ENCODE data around the gene DGKA. TPM values are rescaled to one million over a fixed set of nuclear protein-coding genes. Genes with fewer than 3 reads are reported as not detected.
"Not testable (repeated sequence)": the region's sequence is repeated elsewhere in the genome, so short reads cannot be mapped to it uniquely, and the experiment has no call there.

Gene DGKA
- total and polyA plus RNA-seq, 4 donors: 19.5 to 35.0 (median 33.2) TPM

GRCh38 chr12:55912908-55913307, 18.1 kb upstream of the DGKA start:
- peaks cover 6% of the 10 kb centered on the region for H3K4me1 ChIP-seq (ENCODE audit: control insufficient read depth, insufficient read depth, low read length)
- H3K27me3 ChIP-seq (ENCODE audit: control insufficient read depth, insufficient read depth, low read length): no peaks in the 10 kb centered on the region
- peaks cover 7% of the 10 kb centered on the region for H3K36me3 ChIP-seq (ENCODE audit: control insufficient read depth, insufficient read depth, low read length)
- no CpG with 5 or more reads among the region's 4 CpGs for WGBS (ENCODE audit: insufficient coverage)
- no peak overlapping the region for H3K4me3 ChIP-seq (ENCODE audit: low read depth, low read length)
- no peaks in the 10 kb centered on the region for H3K9me3 ChIP-seq (ENCODE audit: control insufficient read depth, insufficient read depth, low read length)
- H3K27ac ChIP-seq (ENCODE audit: low read depth, low read length): no peak overlapping the region
- DNase-seq (ENCODE audit: low read depth in 4 of 6, low spot score in 6 of 6): no peak

GRCh38 chr12:55915482-55915859, 15.5 kb upstream of the DGKA start:
- H3K4me3 ChIP-seq (ENCODE audit: low read depth, low read length): no peak overlapping the region
- no peaks in the 10 kb centered on the region for H3K27me3 ChIP-seq (ENCODE audit: control insufficient read depth, insufficient read depth, low read length)
- WGBS (ENCODE audit: insufficient coverage): no CpG with 5 or more reads among the region's 3 CpGs
- H3K27ac ChIP-seq (ENCODE audit: low read depth, low read length): no peak overlapping the region
- DNase-seq (ENCODE audit: low read depth in 4 of 6, low spot score in 6 of 6): no peak
- H3K4me1 ChIP-seq (ENCODE audit: control insufficient read depth, insufficient read depth, low read length): no peaks in the 10 kb centered on the region
- no peaks in the 10 kb centered on the region for H3K9me3 ChIP-seq (ENCODE audit: control insufficient read depth, insufficient read depth, low read length)
- peaks cover 7% of the 10 kb centered on the region for H3K36me3 ChIP-seq (ENCODE audit: control insufficient read depth, insufficient read depth, low read length)

- H3K27me3 ChIP-seq (ENCODE audit: control insufficient read depth, insufficient read depth, low read length); H3K9me3 ChIP-seq (ENCODE audit: control insufficient read depth, insufficient read depth, low read length); H3K36me3 ChIP-seq (ENCODE audit: control insufficient read depth, insufficient read depth, low read length); DNase-seq (ENCODE audit: low read depth in 4 of 6, low spot score in 6 of 6); H3K4me1 ChIP-seq (ENCODE audit: control insufficient read depth, insufficient read depth, low read length); H3K27ac ChIP-seq (ENCODE audit: low read depth, low read length); H3K4me3 ChIP-seq (ENCODE audit: low read depth, low read length): not testable (repeated sequence)
- WGBS (ENCODE audit: insufficient coverage): no CpG with 5 or more reads among the region's 3 CpGs
Observed at GRCh38 chr12:55919032-55919431, 11.9 kb upstream of the DGKA start.

GRCh38 chr12:55922126-55922525, 8.8 kb upstream of the DGKA start:
- Histone ChIP-seq H3K4me3 (ENCODE audit: low read depth, low read length) (no peak overlapping the region), H3K9me3 (ENCODE audit: control insufficient read depth, insufficient read depth, low read length) (no peaks in the 10 kb centered on the region), H3K27ac (ENCODE audit: low read depth, low read length) (no peak overlapping the region), H3K4me1 (ENCODE audit: control insufficient read depth, insufficient read depth, low read length) (no peaks in the 10 kb centered on the region), H3K36me3 (ENCODE audit: control insufficient read depth, insufficient read depth, low read length) (peaks cover 3% of the 10 kb centered on the region), H3K27me3 (ENCODE audit: control insufficient read depth, insufficient read depth, low read length) (no peaks in the 10 kb centered on the region)
- DNase-seq (ENCODE audit: low read depth in 4 of 6, low spot score in 6 of 6): no peak
- WGBS (ENCODE audit: insufficient coverage): no CpG with 5 or more reads among the region's 3 CpGs

GRCh38 chr12:55923648-55924047, 7.3 kb upstream of the DGKA start:
- 100% methylated on average over 7 of the region's 9 CpGs for WGBS (ENCODE audit: insufficient coverage)
- not testable (repeated sequence) for H3K27me3 ChIP-seq (ENCODE audit: control insufficient read depth, insufficient read depth, low read length); H3K9me3 ChIP-seq (ENCODE audit: control insufficient read depth, insufficient read depth, low read length); DNase-seq (ENCODE audit: low read depth in 4 of 6, low spot score in 6 of 6); H3K36me3 ChIP-seq (ENCODE audit: control insufficient read depth, insufficient read depth, low read length); H3K4me3 ChIP-seq (ENCODE audit: low read depth, low read length); H3K27ac ChIP-seq (ENCODE audit: low read depth, low read length)
- H3K4me1 ChIP-seq (ENCODE audit: control insufficient read depth, insufficient read depth, low read length): peaks cover 10% of the 10 kb centered on the region

GRCh38 chr12:55925371-55925770, 5.6 kb upstream of the DGKA start:
- WGBS (ENCODE audit: insufficient coverage): 88% methylated on average over 3 of the region's 4 CpGs
- peaks cover 11% of the 10 kb centered on the region for H3K4me1 ChIP-seq (ENCODE audit: control insufficient read depth, insufficient read depth, low read length)
- H3K36me3 ChIP-seq (ENCODE audit: control insufficient read depth, insufficient read depth, low read length): peaks cover 3% of the 10 kb centered on the region
- H3K4me3 ChIP-seq (ENCODE audit: low read depth, low read length): no peak overlapping the region
- H3K9me3 ChIP-seq (ENCODE audit: control insufficient read depth, insufficient read depth, low read length): no peaks in the 10 kb centered on the region
- no peaks in the 10 kb centered on the region for H3K27me3 ChIP-seq (ENCODE audit: control insufficient read depth, insufficient read depth, low read length)
- no peak overlapping the region for H3K27ac ChIP-seq (ENCODE audit: low read depth, low read length)
- DNase-seq (ENCODE audit: low read depth in 4 of 6, low spot score in 6 of 6): no peak

GRCh38 chr12:55925870-55926737, 4.9 kb upstream of the DGKA start:
- peaks cover 14% of the 10 kb centered on the region for H3K4me1 ChIP-seq (ENCODE audit: control insufficient read depth, insufficient read depth, low read length)
- peaks cover 3% of the 10 kb centered on the region for H3K36me3 ChIP-seq (ENCODE audit: control insufficient read depth, insufficient read depth, low read length)
- no peaks in the 10 kb centered on the region for H3K9me3 ChIP-seq (ENCODE audit: control insufficient read depth, insufficient read depth, low read length)
- H3K27me3 ChIP-seq (ENCODE audit: control insufficient read depth, insufficient read depth, low read length): no peaks in the 10 kb centered on the region
- 4% methylated on average over 4 of the region's 10 CpGs for WGBS (ENCODE audit: insufficient coverage)
- peak overlapping the region; percentile 95 for H3K27ac ChIP-seq (ENCODE audit: low read depth, low read length)
- no peak for DNase-seq (ENCODE audit: low read depth in 4 of 6, low spot score in 6 of 6)
- H3K4me3 ChIP-seq (ENCODE audit: low read depth, low read length): peak overlapping the region; percentile 91

GRCh38 chr12:55926738-55927587, 4.0 kb upstream of the DGKA start:
- Histone ChIP-seq H3K9me3 (ENCODE audit: control insufficient read depth, insufficient read depth, low read length) (no peaks in the 10 kb centered on the region), H3K27ac (ENCODE audit: low read depth, low read length) (peak overlapping the region; percentile 95), H3K4me3 (ENCODE audit: low read depth, low read length) (peak overlapping the region; percentile 91), H3K36me3 (ENCODE audit: control insufficient read depth, insufficient read depth, low read length) (peaks cover 3% of the 10 kb centered on the region), H3K4me1 (ENCODE audit: control insufficient read depth, insufficient read depth, low read length) (peaks cover 19% of the 10 kb centered on the region), H3K27me3 (ENCODE audit: control insufficient read depth, insufficient read depth, low read length) (no peaks in the 10 kb centered on the region)
- WGBS (ENCODE audit: insufficient coverage): under 1% methylated on average over 39 of the region's 42 CpGs
- peak; percentile 89 to 99 (median 93) for DNase-seq (ENCODE audit: low read depth in 4 of 6, low spot score in 6 of 6)

GRCh38 chr12:55927588-55928502, 3.1 kb upstream of the DGKA start, which contains the start of gene PYM1:
PYM1 (minus strand) TSS chr12:55927894; CDS start chr12:55927761, 133 bp downstream.
- peak within 1 kb of the TSS; percentile 91 for H3K4me3 ChIP-seq (ENCODE audit: low read depth, low read length)
- peaks cover 28% of the 10 kb centered on the region for H3K4me1 ChIP-seq (ENCODE audit: control insufficient read depth, insufficient read depth, low read length)
- no peaks in the 10 kb centered on the region for H3K9me3 ChIP-seq (ENCODE audit: control insufficient read depth, insufficient read depth, low read length)
- no peaks in the 10 kb centered on the region for H3K36me3 ChIP-seq (ENCODE audit: control insufficient read depth, insufficient read depth, low read length)
- WGBS (ENCODE audit: insufficient coverage): 7% methylated on average over 48 of the region's 49 CpGs
- peak within 1 kb of the TSS; percentile 95 for H3K27ac ChIP-seq (ENCODE audit: low read depth, low read length)
- H3K27me3 ChIP-seq (ENCODE audit: control insufficient read depth, insufficient read depth, low read length): peaks cover 2% of the 10 kb centered on the region
- DNase-seq (ENCODE audit: low read depth in 4 of 6, low spot score in 6 of 6): peak in 2 of 6 donors; percentile 47 to 71

Measured in spinal cord (tissue), 10 donors.